Activated CD4-positive, alpha-beta T cell treated with anti-CD3 and anti-CD28 coated beads, Interleukin-2, amount 50 U/mL, for 24 hours (primary cell): ENCODE measurements around the gene FAM181B.
"Not testable (repeated sequence)": the region's sequence is repeated elsewhere in the genome, so short reads cannot be mapped to it uniquely, and the experiment has no call there.

ENCODE experiments used
- DNase-seq, 2 donors: peaks; one replicate each; pipeline ENCODE4 v3.0.0-alpha.2; 2020; ENCODE audit warnings: low read depth in 1 of 2, low spot score in 1 of 2

The FAM181B gene

DNA sequence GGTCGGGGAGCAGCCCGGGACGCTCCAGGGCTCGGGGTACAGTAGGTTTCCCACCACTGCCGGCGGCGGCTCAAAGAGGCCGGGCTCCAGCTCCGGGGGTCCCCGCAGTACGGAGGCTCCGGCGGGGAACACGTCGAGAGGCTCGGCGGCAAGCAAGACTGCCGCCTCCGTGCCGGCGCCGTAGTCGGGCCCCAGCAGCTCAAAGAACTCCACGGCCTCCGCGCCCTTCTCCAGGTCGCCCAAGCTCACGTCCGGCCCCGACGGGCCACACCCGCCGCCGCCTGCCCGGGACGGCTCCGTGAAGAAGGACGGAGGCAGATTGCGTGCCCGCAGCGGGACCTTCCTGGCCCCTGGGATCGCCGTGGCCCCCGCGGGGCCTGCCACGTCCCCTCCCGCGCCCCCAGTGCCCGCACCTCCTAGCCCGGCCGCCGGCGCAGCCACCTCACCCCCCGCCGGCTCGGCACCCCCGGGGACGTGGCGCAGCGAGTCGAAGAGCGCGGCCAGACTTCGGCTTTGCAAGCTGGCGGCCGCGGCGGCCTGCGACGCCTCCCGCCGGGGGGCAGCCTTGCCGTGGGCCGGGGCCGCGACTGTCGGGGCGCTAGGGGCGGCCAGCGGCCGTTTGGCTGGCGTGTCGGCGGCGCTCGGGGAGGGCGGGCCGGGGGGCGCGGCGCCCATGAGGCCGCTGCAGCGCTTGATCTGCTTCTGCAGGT, 775 bp downstream of the FAM181B start:
- DNase-seq = no peak

DNA sequence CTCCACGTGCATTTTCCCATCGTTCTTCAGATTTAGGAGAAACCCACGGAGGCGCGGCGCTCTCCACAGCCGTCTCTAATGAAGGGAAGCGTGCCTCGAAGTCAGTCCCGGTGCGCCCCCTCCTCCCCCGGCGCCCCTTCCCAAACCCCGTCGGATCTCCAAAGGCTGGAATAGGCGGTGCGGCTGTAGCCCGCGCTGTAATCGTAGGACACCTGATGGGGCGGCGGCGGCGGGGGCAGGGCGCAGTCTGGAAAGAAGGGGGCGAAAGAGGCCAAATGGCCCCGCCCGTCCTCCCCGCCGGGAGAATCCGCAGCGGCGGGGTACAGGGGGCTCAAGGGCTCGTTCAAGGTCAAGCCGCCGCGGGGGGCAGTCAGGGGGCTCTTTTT, 1.3 kb downstream of the FAM181B start:
- no peak for DNase-seq

DNA sequence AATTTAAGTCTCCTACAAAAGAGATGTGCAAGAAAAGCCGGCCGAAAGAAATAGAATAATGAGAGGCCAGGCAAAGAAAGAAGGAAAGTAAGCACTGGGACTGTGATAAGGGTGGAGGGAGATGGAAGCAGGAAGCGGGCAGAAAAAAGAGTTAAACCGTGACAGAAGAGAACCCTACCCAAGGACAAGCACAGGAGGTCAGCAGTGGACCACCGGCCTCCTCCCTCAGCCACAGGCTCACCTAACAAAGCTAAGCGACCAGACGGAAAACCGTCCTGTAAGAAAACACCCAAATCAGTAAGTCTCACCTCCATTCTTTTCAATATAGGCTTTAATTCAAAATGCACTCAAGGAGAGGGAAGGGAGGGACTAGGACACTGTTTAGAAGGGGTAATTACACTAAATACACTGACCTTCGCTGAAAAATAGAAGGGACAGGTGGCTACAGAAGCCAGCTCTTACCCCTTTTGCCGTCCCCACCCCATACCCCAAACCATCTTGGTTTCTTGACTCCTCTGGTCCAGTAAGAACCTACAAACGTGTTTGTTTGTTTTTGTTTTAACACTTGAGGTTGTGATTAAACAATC, 1.9 kb downstream of the FAM181B start:
- no peak for DNase-seq

DNA sequence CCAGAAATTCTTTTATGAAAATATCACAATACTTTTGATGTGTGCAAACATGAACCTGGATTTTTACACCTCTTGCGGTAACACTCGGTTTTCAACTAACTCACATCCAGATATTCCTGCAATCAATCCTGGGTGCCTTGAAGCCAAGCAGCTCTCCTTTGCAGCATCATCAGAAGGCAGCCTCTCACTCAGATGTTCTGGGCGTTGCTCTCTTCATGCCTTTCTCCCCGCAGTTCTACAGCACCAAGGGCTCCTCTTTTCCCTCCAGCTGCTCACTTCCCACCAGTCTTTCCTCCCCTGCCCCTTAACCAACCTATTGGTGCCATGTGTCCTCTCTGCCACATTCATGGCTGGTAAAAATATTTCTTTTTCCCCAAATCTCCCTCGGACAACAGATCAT, 2.9 kb downstream of the FAM181B start:
- no peak for DNase-seq

DNA sequence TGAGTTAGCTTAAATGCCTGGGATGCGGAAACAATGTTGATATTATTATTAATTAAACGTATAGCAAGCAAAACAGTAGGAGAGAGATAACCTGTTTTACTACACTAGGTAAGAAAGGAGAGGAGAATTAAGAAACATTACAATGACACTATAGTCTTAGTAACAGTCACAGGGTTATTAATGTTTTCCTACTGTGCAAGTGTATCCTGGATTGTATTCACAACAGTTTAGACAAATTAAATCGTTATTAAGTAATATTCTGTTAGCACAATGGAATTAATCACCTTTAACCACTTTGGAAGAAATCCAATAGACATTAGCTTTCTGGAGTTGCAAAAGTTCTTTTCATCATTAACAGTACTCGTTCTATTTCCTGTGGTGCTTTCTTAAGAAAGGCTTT, 3.4 kb downstream of the FAM181B start:
- no peak for DNase-seq

DNA sequence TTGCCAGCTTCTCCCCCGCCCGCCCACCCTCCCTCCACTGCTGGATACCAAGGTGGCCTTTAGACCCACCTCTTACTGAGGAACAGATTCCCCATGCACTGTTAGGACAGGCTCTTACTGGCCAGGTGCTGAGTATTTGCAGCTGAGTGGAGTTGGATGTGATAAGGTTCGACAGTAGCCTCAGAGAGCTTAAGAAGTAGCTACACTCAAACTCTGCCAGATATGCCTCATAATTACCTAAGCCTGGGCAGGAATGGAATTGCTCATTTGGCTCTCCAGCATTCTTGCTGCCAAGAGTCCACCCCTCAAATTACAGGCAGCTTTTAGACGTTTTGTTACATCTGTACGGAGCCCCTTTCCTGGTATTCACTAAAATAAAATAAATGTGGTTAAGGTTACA, 9.6 kb downstream of the FAM181B start:
- no peak for DNase-seq

DNA sequence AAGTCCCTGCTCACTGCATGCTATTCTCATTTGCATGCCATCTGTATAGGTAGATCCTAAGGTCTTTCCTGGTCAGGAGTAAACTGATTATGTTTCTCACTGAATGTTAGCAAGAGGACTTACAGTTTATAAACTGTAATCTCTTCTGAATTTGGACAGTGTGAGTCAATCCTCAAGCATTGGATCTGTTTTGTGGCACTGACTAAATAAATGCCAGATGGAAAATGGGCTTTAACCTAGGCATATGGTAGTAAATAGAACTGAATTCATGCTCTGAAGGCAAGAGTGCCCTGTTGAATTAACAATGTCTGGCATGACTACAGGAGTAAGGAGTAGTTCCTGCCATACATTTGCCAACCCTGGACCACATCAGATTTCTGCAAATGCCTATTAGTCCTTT, 11.4 kb downstream of the FAM181B start:
- DNase-seq = no peak

DNA sequence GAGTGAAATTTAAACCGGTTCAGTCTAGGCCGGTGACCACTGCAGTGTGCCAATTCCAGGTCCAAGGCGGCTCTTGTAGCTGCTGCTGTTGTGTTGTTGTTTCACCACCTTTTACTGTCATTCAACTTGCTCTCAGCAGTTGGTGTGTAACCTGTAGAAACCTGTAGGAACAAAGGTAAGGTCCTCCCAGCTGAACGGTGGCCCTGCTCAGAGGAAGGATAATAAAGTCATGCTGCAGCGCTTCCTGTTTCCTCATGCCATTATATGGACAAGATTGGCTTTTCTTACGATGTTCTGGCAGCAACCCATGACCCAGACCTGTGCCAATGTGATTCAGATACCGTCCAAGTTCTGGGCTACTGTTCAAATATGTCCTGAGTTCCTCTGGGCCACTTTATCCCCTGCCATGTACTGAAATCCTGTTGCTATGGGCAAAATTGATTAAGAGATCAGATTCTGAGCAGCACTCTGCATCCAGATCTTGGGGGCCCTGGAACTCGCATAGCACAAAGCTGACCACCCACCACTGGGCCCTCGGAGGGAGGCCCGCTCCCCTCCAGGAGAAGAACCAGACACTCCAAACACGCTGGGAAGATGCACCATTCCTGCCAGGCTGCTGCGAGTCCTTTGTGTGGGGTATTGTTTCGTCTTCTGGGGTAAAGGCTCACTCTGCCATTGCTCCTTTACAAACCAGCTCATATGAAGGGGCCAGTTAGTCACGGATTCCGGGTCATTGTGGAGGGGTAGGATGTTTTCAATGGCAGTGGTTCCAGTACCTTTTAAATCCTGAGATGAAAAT, 13.2 kb downstream of the FAM181B start:
- no peak for DNase-seq

DNA sequence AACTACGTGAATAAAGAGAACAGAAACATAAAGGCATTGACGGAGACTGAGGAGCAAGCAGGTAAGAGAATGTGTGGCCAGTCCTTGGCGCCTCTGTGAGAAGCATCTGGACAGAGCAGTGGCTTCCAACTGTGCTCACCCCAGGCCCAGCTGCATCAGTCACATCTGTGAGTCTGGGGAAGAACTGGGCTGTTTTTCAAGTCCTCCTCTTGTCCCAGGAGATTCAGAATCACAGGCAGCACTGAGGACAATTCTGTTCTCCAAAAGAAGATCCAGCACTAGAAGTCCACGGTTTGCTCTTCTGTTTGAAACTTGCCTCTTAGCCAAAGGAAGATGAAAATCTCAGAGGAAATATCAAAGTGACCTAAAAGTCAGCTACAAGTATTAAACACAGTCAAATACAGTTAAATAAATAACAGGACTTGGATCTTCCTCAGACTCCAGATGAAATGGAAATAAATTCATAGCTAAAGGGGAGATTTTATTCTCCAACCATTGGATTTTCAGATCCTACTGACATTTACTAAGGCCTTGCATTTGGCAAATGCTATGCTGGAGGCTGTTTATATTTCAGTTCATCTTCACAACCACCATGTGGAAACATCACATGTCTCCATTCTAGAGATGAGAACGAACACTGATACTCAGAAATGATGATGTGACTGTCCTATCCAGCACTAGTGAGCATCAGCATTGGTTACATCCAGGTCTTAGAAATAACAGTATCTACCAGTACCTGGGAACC, 14.1 kb downstream of the FAM181B start:
- no peak for DNase-seq

DNA sequence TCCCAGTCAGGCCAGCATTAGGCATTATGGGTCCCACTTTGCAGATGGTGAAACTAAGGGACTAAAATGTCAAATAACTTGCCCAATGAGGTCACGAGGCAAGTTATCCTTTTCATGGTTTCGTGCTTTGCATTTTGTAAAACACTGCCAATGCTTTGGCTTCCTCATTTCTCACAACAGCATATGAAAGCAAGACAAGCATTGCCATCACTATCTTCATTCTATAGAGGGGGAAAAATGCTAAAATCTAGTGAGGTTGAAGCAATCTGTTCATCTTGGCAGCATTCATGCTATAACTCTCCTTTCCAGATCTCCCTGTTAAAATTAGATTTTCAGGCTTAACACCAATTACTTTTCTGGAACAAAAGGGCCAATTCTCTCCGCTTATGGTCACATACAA, 14.8 kb downstream of the FAM181B start:
- DNase-seq = no peak

DNA sequence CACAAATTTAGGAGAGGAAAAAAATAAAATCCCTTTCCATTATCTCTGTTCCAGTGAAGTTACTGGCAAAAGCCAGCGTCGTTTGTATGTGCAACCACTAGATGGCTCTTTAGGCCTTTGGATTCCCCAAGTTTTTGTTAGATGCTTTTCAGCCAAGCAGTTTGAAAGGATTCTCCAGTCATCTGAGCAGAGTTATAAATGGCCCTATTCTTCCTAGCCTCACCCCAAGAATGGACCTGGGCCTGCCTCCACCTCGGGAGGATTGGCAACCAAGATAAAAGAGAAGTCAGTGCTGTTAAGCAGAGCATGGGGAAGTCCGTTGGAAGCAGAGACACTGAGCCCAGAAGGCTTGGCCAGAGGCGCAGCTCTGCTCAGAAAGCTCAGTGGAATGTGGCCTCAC, 15.4 kb downstream of the FAM181B start:
- DNase-seq = peak in 1 of 2 donors; percentile 16

DNA sequence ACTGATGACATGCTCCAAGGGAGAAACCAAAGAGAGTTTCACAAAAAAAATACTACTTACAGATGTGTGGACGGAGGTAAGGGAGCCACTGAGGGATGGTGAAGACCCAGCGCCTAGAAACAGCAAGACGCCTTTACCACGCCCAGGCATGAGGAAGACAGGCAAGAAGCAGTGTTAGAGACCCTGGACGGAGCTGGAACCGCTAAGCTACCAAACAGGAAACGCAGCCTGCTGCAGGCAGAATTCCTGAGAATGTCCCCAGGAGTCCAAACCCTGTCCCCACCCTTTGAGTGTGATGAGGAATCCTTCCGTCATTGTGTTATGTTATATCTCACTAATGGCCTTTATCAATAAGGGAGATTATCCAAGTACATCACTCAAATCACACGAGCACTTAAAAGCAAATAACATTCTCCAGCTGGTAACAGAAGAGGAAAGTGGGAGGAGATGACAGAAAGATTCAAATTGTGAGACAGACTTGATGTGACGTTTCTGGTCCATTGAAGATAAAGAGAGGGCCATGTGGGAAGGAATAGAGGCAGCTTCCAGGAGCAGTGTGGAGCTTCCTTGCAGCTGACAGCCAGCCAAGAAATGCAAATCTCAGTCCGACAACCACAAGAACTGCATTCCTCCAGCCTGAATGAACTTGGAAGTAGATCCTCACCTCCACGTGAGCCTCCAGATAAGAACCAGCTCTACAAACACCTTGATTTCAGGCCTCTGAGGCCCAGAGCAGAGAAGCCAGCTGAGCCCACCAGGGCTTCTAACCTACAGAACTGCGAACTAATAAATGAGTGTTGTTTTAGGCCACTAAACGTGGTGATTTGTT, 19.1 kb downstream of the FAM181B start:
- DNase-seq = no peak

DNA sequence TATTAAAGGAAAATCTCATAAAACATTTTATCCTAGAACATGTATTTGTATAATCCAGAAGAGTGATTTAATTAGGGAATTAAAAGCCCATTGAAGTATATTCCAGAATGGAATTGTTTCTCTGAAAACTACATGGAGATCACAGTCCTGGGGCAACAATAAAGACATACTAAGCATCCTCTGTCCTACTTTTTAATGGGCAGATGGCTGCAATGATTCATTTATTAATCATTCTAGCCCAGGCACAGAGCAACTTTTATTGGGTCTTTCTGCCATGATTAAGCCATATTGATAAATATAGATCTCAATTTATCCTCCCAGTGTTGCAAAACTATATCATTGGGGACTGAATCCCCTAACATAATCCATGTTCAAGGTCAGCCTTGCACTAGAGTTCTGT, 22.0 kb downstream of the FAM181B start:
- no peak for DNase-seq

DNA sequence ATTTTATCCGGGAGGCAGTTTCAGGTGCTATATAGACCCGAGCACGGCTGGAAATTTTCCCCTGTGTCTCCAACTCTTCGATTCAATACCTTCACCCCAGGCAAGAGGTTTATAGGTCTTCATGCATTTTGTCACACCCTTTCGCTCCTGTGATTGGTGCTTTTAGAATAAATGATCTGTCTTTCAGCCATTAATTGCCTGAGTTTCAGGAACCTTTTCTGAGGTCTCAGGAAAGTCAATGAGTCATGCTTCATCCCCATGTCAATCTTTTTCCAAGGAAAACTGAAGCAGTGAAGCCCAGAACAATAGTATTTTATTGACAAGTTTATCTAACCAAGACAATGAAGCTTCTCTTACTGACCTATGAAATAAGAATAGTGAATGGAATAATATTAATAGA, 29.9 kb downstream of the FAM181B start:
- DNase-seq = no peak

DNA sequence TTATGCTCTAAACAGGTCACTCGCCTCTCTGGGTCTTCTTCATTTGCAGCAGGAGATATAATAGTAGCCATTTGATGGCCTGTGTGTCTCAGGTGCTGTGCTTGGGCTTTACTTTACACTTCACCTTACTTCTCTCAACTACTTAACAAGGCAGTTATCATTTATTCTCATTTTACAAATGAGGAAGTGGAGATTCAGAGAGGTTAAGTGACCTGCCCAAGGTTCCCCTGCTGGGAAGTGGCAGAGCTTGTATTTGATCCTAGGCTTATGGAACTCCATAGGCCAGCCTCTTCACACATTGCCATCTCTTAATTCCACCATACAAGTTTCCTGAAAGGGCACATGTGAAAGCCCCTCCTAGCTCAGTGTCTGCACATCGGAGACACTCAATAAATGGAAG, 30.4 kb downstream of the FAM181B start:
- no peak for DNase-seq

DNA sequence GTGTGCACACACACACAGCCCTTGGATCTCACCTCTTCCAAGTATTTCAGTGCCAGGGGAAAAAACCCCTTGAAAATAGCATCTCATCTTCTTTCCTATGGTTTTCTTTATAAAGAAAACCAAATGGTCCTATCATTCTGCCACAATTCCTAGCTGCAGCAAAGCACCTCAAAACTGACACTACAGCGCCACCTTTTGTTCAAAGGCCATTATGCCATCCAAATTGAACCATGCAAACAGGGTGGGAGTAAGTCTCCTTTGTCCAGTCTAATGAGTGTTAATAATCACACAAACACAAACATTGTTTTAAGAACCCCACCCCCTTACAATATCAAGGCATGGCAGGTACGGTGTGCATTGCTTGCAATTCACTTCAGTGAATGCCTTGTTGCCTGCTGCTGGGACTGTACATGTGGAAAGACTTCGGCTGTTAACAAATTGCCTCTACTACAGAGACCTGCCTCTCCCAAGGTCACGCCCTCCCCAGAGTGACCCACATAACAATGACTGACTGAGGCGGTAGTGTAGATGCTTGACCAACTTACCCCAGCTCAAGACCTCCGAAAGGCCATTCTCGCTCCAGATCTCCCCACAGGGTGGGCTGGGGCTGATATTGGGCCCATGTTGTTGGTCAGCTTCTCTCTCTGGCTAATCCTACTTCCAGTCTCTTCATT, 31.7 kb downstream of the FAM181B start:
- DNase-seq = no peak

DNA sequence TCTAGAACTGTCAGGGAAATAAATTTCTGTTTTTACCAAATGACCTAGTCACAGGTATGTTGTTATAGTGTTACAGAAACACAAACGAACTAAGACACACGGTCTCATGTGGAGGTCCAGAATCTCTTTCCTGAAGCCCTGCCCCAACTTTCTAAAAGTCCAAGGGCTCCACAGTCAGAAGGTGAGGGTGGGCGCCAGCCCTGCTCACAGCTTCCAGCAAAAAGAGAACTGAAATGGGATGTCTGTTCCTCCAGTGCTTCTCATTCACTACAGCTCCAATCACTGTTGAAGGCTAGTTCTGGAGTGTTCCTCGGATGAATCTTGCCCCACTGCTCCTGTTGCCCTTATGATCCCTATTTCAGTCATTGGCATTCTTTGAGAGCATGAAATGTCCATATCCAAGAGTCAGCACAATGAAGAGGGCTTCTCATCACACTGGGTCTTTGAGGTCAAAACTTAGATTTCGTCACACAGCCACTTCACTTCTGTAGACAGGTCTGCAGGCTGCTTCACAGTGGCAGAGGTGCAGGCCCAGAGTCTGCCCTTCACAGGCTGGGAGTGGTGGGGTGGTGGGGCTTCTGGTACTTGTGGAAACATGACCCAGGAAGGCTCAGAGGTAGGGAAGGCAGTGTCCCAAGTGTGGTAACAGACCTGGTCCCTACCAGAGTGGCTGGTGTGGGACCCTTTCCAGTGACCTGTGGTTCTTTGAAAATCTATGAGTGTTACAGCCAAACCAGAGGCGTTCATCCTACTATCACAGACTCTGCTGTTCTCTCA, 34.9 kb downstream of the FAM181B start:
- DNase-seq = no peak

DNA sequence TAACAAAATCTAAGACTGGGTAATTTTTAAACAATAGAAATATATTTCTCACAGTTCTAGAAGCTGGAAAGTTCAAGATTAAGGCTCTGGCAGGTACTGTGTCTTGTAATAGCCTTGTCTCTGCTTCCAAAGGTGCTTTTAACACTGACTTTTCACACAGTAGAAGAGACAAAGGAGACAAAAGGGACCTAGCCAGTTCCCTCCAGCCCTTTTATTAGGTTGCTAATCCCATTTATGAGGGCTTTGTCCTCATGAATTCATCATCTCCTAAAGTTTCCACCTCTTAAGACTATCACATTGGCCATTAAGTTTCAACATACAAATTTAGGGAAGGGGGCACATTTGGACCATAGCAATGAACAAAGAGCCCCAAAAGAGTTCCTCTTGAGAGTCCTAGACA, 40.7 kb downstream of the FAM181B start:
- DNase-seq = no peak

DNA sequence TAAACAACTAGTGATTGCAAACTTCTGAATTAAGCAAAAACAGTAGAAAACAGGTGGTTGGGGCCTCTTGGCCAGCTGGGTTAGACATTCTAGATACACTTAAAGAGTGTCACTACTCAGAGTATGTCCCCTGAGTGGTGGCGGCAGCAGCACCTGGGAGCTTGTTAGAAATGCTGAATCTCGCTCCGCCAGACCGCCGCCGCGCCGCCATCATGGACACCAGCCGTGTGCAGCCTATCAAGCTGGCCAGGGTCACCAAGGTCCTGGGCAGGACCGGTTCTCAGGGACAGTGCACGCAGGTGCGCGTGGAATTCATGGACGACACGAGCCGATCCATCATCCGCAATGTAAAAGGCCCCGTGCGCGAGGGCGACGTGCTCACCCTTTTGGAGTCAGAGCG, 44.3 kb downstream of the FAM181B start:
- not testable (repeated sequence) for DNase-seq

DNA sequence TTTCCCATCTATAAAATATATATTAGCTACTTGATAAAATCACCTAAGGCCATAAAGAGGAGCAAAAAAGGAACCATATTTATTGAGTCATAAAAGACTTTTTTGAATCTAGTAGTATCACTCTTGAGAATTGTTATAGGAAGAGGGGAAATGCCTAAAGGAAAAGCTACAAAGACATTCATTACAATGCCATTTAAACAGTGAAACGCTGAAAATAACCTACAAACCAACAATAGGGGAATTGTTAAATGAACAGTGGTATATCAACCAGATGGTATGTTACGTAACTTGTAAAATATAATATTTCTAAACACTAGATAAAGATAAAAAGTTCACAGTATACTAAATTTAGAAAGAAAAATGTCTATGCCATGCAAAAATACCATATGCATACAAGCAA, 47.5 kb downstream of the FAM181B start:
- DNase-seq = no peak
